Activated T-cell treated with anti-CD3 and anti-CD28 coated beads for 24 hours (primary cell): ENCODE results near the gene ABTB2.

Experiments
- DNase-seq: peaks from one replicate; pipeline ENCODE4 v3.0.0-alpha.2; 2020; ENCODE audit warnings: low read depth

The ABTB2 gene

GRCh38 chr11:34284811-34285481 is 72.9 kb downstream of the ABTB2 start:
- no peak for DNase-seq

GRCh38 chr11:34284156-34284555 is 73.7 kb downstream of the ABTB2 start:
- DNase-seq: no peak

GRCh38 chr11:34280945-34281872 is 76.6 kb downstream of the ABTB2 start:
- no peak for DNase-seq

- DNase-seq: no peak
Measured at GRCh38 chr11:34278693-34279297, 79.0 kb downstream of the ABTB2 start.

GRCh38 chr11:34278175-34278574 is 79.6 kb downstream of the ABTB2 start:
- DNase-seq: no peak

GRCh38 chr11:34277171-34277570 is 80.6 kb downstream of the ABTB2 start:
- DNase-seq: no peak

- DNase-seq: no peak
Measured at GRCh38 chr11:34276352-34276864, 81.4 kb downstream of the ABTB2 start.

- no peak for DNase-seq
Measured at GRCh38 chr11:34275486-34275885, 82.3 kb downstream of the ABTB2 start.

- no peak for DNase-seq
Measured at GRCh38 chr11:34274712-34275398, 83.0 kb downstream of the ABTB2 start.

GRCh38 chr11:34273099-34273498 is 84.7 kb downstream of the ABTB2 start:
- no peak for DNase-seq

- no peak for DNase-seq
Measured at GRCh38 chr11:34271727-34272126, 86.1 kb downstream of the ABTB2 start.

- no peak for DNase-seq
Measured at GRCh38 chr11:34270711-34271110, 87.1 kb downstream of the ABTB2 start.

- no peak for DNase-seq
Measured at GRCh38 chr11:34269694-34270245, 88.0 kb downstream of the ABTB2 start.

GRCh38 chr11:34268906-34269430 is 88.8 kb downstream of the ABTB2 start:
- no peak for DNase-seq

GRCh38 chr11:34267417-34267816 is 90.4 kb downstream of the ABTB2 start:
- DNase-seq: no peak

- DNase-seq: no peak
Measured at GRCh38 chr11:34267013-34267412, 90.8 kb downstream of the ABTB2 start.

- DNase-seq: no peak
Measured at GRCh38 chr11:34266090-34266912, 91.5 kb downstream of the ABTB2 start.

GRCh38 chr11:34264303-34265110 is 93.3 kb downstream of the ABTB2 start:
- DNase-seq: no peak

- DNase-seq: no peak
Measured at GRCh38 chr11:34263441-34264091, 94.2 kb downstream of the ABTB2 start.
